Measurements from ENCODE around the gene LRRC42. TPM values are rescaled to one million over a fixed set of nuclear protein-coding genes. Genes with fewer than 3 reads are reported as not detected.

The LRRC42 gene
- total and polyA plus RNA-seq, 10 of the 15 experiments (the other 5 are each of a cell fraction or from before 2014, with no cell fraction given) = 11.0 to 34.4 (median 23.0) TPM

GRCh38 chr1:53945433-53946251 is 508 bp upstream of the LRRC42 start, which contains the start of gene IFT25:
IFT25 (minus strand) TSS chr1:53945699; CDS start chr1:53940082, 5,617 bp downstream.
- Histone ChIP-seq H3K4me2 (ENCODE audit: control insufficient read depth, insufficient read depth) (peak within 1 kb of the TSS; percentile 95), H2AFZ (ENCODE audit: control insufficient read depth, low read depth, low read length) (peak within 1 kb of the TSS; percentile 89), H3K27ac (ENCODE audit: control insufficient read depth, insufficient read depth) (peak within 1 kb of the TSS; percentile 78), H3K4me3 (peak within 1 kb of the TSS; percentile 92), H3K9me3 (replicated peaks; ENCODE audit: control insufficient read depth, insufficient read depth, low read length) (no peaks in the 10 kb centered on the region), H3K4me1 (ENCODE audit: control insufficient read depth, insufficient read depth, low read length) (peaks cover 3% of the 10 kb centered on the region; the same call in 1 of the 2 replicates), H3K9ac (ENCODE audit: control insufficient read depth, insufficient read depth, low read length) (peak within 1 kb of the TSS; percentile 89), H3K36me3 (ENCODE audit: control insufficient read depth in 2 of 2, insufficient read depth in 2 of 2, low read length in 1 of 2) (no peaks in the 10 kb centered on the region), H3K27me3 (replicated peaks in 1 of 2; ENCODE audit: control insufficient read depth in 2 of 2, insufficient read depth in 2 of 2, low read length in 1 of 2) (no peaks in the 10 kb centered on the region), H3K79me2 (ENCODE audit: control insufficient read depth, insufficient read depth, low read length) (peaks cover 53% of the 10 kb centered on the region), H4K20me1 (ENCODE audit: control insufficient read depth, insufficient read depth) (no peaks in the 10 kb centered on the region)
- ChIA-PET CTCF (interaction anchor here (0.7 to 11.1 kb wide), 13 partner anchors 10 to 111 kb away, joined by 3 to 200 read pairs (median 6); partner anchors contain the start of gene YIPF1), SMC1A (ENCODE audit: uncharacterized antibody, unreplicated experiment) (interaction anchor here (0.7 to 2.4 kb wide), 15 partner anchors 10 to 109 kb away, joined by 3 to 14 read pairs (median 5); partner anchors contain the start of genes DIO1, NDC1, TCEANC2 and TMEM59), POLR2A (interaction anchor here (0.6 to 3.8 kb wide), 20 partner anchors 8 to 1865 kb away, joined by 3 to 32 read pairs (median 5); partner anchors contain the start of genes NDC1, TCEANC2, TMEM59 and YIPF1), RAD21 (ENCODE audit: unreplicated experiment) (interaction anchor here (0.6 to 9.4 kb wide), 27 partner anchors 11 to 460 kb away, joined by 3 to 73 read pairs (median 4); partner anchors contain the start of genes CYB5RL, DIO1, MRPL37 and NDC1)
- FAIRE-seq = no peak
- under 1% methylated on average over 40 of the region's 90 CpGs for WGBS (ENCODE audit: insufficient coverage, insufficient replicate concordance, low lambda C conversion rate, missing lambda C conversion rate)
- no TSS peak for BruUV-seq (replicated peaks)
- in situ Hi-C loops (cut with MboI) = no loop called here
- peak; percentile 77 for DNase-seq (ENCODE audit: low read depth, low spot score)
- intact Hi-C loops (cut with micrococcal nuclease; ENCODE audit: unreplicated experiment) = loop anchor here (2.0 kb wide), 1 partner anchor 107 kb away; the partner anchor contains the start of genes TCEANC2 and TMEM59
- ATAC-seq = peak; percentile 88
- TF ChIP-seq CHD2 (IDR thresholded peaks at IDR 0.05; ENCODE audit: borderline replicate concordance, low read depth, low read length) = no peak
- no peak for TF ChIP-seq EGR1 (IDR thresholded peaks at IDR 0.05; ENCODE audit: borderline replicate concordance in 1 of 2, low read depth in 2 of 2, low read length in 2 of 2)
- no peak for TF ChIP-seq RAD21 (IDR thresholded peaks at IDR 0.05; ENCODE audit: insufficient read depth, low read depth, low read length)
- no peak for TF ChIP-seq RCOR1 (conservative IDR thresholded peaks at IDR 0.05; ENCODE audit: low read depth, low read length)
- TF ChIP-seq MLLT1 (IDR thresholded peaks at IDR 0.05) = peak; percentile 48; the same call in 1 of the 2 replicates
- no peak; the same call in 1 of the 2 replicates for TF ChIP-seq CREM (IDR thresholded peaks at IDR 0.05; ENCODE audit: low read depth)
- no peak for TF ChIP-seq EP300 (IDR thresholded peaks at IDR 0.05; ENCODE audit: borderline replicate concordance in 1 of 2, control insufficient read depth in 1 of 2, low read depth in 2 of 2, low read length in 2 of 2)
- no peak for TF ChIP-seq FOXM1 (IDR thresholded peaks at IDR 0.05; ENCODE audit: low read depth, low read length)
- TF ChIP-seq USF1 (IDR thresholded peaks at IDR 0.05; ENCODE audit: borderline replicate concordance, extremely low read length, insufficient read depth, low read depth, low read length) = no peak
- TF ChIP-seq SIN3A (IDR thresholded peaks at IDR 0.05; ENCODE audit: low read depth, low read length) = no peak
- TF ChIP-seq USF2 (IDR thresholded peaks at IDR 0.05; ENCODE audit: borderline replicate concordance, low read depth, low read length) = no peak
- TF ChIP-seq, protein P1, sequence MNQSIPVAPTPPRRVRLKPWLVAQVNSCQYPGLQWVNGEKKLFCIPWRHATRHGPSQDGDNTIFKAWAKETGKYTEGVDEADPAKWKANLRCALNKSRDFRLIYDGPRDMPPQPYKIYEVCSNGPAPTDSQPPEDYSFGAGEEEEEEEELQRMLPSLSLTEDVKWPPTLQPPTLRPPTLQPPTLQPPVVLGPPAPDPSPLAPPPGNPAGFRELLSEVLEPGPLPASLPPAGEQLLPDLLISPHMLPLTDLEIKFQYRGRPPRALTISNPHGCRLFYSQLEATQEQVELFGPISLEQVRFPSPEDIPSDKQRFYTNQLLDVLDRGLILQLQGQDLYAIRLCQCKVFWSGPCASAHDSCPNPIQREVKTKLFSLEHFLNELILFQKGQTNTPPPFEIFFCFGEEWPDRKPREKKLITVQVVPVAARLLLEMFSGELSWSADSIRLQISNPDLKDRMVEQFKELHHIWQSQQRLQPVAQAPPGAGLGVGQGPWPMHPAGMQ (IDR thresholded peaks at IDR 0.05; ENCODE audit: borderline replicate concordance) = no peak
